ENCODE data around the gene CDKN1C. TPM values are rescaled to one million over a fixed set of nuclear protein-coding genes. Genes with fewer than 3 reads are reported as not detected.
"Not testable (repeated sequence)": the region's sequence is repeated elsewhere in the genome, so short reads cannot be mapped to it uniquely, and the experiment has no call there.

The CDKN1C gene
- total and polyA plus RNA-seq, 9 donors, result 170 to 290 (median 198) TPM

- no peak overlapping the region for H3K27ac ChIP-seq (ENCODE audit: low read length)
- H3K4me1 ChIP-seq (ENCODE audit: control insufficient read depth, insufficient read depth, low read length), result peaks cover 17% of the 10 kb centered on the region
- 77% methylated on average over 16 of the region's 18 CpGs for WGBS (ENCODE audit: insufficient coverage)
- peaks cover 35% of the 10 kb centered on the region for H3K27me3 ChIP-seq (ENCODE audit: control insufficient read depth, insufficient read depth, low read length)
- H3K9me3 ChIP-seq (replicated peaks; ENCODE audit: control insufficient read depth, low read depth, low read length), result peaks cover 2% of the 10 kb centered on the region
- no peaks in the 10 kb centered on the region for H3K36me3 ChIP-seq (ENCODE audit: control insufficient read depth, insufficient read depth, low read length)
- no peak for DNase-seq
- H3K4me3 ChIP-seq (ENCODE audit: low read length), result no peak overlapping the region
Measured at GRCh38 chr11:2911088-2911784, 25.7 kb upstream of the CDKN1C start.

DNA sequence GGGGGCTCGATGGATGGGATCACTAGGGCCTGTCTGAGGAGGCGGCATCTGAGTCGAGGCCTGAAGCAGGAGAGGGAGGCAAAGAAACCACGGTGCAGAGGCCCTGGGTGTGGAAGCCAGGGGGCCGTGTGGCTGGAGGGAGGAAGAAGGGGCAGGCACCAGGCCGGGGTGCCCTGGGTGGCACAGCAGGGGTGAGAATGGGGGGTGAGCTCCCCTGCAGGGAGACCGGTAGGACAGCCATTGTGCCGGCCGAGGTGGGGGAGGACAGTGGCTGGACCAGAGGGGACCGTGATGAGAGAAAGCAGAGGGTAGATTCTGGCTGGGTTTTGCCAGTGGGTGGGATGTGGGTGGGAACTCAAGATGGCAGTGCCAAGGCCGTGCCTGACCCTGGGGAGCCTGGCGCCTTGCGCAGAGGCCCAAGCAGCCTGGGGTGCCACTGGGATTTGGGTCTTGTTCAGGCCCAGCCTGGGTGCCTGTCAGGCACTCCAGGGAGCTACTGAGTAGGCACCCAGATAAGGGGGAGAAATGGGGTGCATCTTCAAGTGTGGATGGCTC, 24.9 kb upstream of the CDKN1C start:
- Histone ChIP-seq H3K27me3 (ENCODE audit: control insufficient read depth, insufficient read depth, low read length) (peaks cover 37% of the 10 kb centered on the region), H3K4me3 (ENCODE audit: low read length) (no peak overlapping the region), H3K9me3 (replicated peaks; ENCODE audit: control insufficient read depth, low read depth, low read length) (peaks cover 2% of the 10 kb centered on the region), H3K36me3 (ENCODE audit: control insufficient read depth, insufficient read depth, low read length) (no peaks in the 10 kb centered on the region), H3K4me1 (ENCODE audit: control insufficient read depth, insufficient read depth, low read length) (peaks cover 17% of the 10 kb centered on the region), H3K27ac (ENCODE audit: low read length) (no peak overlapping the region)
- no peak for DNase-seq
- 84% methylated on average over 10 of the region's 13 CpGs for WGBS (ENCODE audit: insufficient coverage)

DNA sequence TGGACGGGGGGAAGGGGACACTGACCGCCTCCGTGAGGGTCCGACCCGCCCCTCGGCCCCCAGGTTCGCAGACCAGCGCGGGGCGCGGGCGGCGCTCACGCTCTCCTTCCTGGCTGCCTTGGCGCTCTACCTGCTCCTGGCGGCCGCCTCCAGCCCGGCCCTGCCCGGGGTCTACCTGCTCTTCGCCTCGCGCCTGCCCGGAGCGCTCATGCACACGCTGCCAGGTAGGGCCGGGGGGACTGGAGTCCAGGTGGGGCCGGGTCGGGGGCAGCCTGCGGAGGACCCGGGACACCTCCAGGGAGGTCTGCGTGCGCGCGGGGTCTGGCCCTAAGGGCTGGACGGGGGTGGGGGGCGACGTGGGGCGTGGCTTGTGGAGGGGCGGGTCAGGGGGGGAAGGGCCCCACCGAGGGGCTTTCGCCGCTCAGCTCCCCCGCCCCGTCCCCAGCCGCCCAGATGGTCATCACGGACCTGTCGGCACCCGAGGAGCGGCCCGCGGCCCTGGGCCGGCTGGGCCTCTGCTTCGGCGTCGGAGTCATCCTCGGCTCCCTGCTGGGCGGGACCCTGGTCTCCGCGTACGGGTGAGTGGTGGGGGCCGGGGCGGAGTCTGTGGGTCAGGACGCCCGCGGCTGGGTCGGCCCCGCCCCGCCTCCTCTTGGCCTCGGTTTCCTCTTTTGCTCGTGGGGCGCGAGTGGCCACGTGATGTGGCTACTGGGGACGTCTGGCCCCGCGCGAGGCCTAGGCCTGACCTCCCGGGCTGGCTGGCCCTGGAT, 23.7 kb upstream of the CDKN1C start:
- 8% methylated on average over 68 of the region's 78 CpGs for WGBS (ENCODE audit: insufficient coverage)
- DNase-seq, result no peak
- Histone ChIP-seq H3K27ac (ENCODE audit: low read length) (no peak overlapping the region), H3K27me3 (ENCODE audit: control insufficient read depth, insufficient read depth, low read length) (peaks cover 44% of the 10 kb centered on the region), H3K4me3 (ENCODE audit: low read length) (no peak overlapping the region), H3K36me3 (ENCODE audit: control insufficient read depth, insufficient read depth, low read length) (no peaks in the 10 kb centered on the region), H3K9me3 (replicated peaks; ENCODE audit: control insufficient read depth, low read depth, low read length) (peaks cover 2% of the 10 kb centered on the region), H3K4me1 (ENCODE audit: control insufficient read depth, insufficient read depth, low read length) (peaks cover 10% of the 10 kb centered on the region)

GRCh38 chr11:2908130-2908529, 22.6 kb upstream of the CDKN1C start:
- no peak for DNase-seq
- 82% methylated on average over 12 of the region's 14 CpGs for WGBS (ENCODE audit: insufficient coverage)

GRCh38 chr11:2905299-2905698, 19.7 kb upstream of the CDKN1C start:
- H3K4me3 ChIP-seq (ENCODE audit: low read length); H3K36me3 ChIP-seq (ENCODE audit: control insufficient read depth, insufficient read depth, low read length); DNase-seq; H3K27ac ChIP-seq (ENCODE audit: low read length); H3K9me3 ChIP-seq (replicated peaks; ENCODE audit: control insufficient read depth, low read depth, low read length): not testable (repeated sequence)
- 85% methylated on average over 5 of the region's 7 CpGs for WGBS (ENCODE audit: insufficient coverage)
- H3K27me3 ChIP-seq (ENCODE audit: control insufficient read depth, insufficient read depth, low read length), result peaks cover 69% of the 10 kb centered on the region
- H3K4me1 ChIP-seq (ENCODE audit: control insufficient read depth, insufficient read depth, low read length), result peaks cover 23% of the 10 kb centered on the region

More at GRCh38 chr11:2908130-2908529, 22.6 kb upstream of the CDKN1C start:
- Histone ChIP-seq H3K9me3 (replicated peaks; ENCODE audit: control insufficient read depth, low read depth, low read length) (peaks cover 2% of the 10 kb centered on the region), H3K27me3 (ENCODE audit: control insufficient read depth, insufficient read depth, low read length) (peaks cover 54% of the 10 kb centered on the region), H3K27ac (ENCODE audit: low read length) (no peak overlapping the region), H3K4me3 (ENCODE audit: low read length) (no peak overlapping the region), H3K4me1 (ENCODE audit: control insufficient read depth, insufficient read depth, low read length) (peaks cover 7% of the 10 kb centered on the region), H3K36me3 (ENCODE audit: control insufficient read depth, insufficient read depth, low read length) (no peaks in the 10 kb centered on the region)

DNA sequence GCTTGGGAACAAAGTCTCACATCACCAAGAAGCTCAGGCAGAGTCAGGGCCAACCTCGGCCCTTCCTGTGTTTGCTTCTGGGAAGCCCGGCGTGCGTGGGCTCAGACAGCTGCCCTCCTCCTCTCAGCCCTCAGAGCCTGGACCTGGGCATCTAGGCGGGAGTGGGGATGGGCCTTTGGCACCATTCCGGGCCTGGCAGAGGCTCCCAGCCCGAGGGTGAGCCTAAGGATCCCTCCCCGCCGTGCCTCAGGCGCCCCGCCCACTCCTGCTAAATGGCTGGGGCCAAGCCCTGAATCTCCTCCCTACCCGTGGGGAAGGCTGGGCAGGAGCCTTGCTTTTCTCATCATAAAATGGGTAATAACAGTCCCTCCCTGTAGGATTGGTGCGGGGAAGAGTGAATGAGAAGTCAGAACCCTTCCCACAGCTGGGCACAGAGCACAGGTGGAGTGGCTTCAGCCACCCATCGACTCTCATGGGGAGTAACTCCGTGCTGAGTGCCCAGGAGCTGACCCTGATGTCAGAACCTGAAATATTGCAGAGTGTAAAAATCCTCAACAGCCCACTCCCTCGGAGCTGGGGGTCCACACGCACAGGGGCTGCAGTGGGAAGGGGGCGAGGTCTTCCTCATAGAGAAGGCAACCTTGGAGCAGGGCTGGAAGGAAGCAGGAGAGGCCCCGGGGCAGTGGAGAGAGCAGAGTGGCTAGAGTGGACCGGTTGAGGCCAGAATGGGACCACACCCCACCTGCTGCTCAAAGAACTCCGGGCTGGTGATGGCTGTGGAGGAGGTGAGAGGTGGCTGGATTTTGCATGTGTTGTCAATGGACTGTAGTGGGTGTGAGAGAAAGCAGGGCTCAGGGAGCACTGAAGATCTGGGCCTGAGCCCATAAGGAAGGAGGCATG, 18.8 kb upstream of the CDKN1C start:
- 73% methylated on average over 10 of the region's 21 CpGs for WGBS (ENCODE audit: insufficient coverage)
- Histone ChIP-seq H3K4me3 (ENCODE audit: low read length) (no peak overlapping the region), H3K4me1 (ENCODE audit: control insufficient read depth, insufficient read depth, low read length) (peaks cover 27% of the 10 kb centered on the region), H3K27ac (ENCODE audit: low read length) (no peak overlapping the region), H3K9me3 (replicated peaks; ENCODE audit: control insufficient read depth, low read depth, low read length) (peaks cover 2% of the 10 kb centered on the region), H3K27me3 (ENCODE audit: control insufficient read depth, insufficient read depth, low read length) (peaks cover 67% of the 10 kb centered on the region), H3K36me3 (ENCODE audit: control insufficient read depth, insufficient read depth, low read length) (no peaks in the 10 kb centered on the region)
- DNase-seq, result no peak

DNA sequence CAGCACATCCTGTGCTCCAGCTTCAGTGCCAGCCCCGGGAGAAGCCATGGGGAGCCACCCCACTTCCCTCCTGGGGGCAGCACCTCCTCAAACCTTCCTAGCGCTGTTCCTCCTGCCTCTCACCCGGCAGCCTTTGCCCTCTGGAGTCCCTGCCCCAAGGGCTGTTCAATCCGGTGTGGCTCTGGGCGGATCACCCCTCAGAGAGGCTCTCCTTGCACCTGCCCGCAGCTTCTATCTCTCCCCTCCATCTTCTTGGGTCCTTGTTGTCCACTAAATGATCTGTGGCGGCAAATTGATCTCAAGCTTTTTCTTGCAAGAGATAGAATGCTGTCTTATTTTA, 18.1 kb upstream of the CDKN1C start:
- Histone ChIP-seq H3K4me1 (ENCODE audit: control insufficient read depth, insufficient read depth, low read length) (peaks cover 31% of the 10 kb centered on the region), H3K9me3 (replicated peaks; ENCODE audit: control insufficient read depth, low read depth, low read length) (peaks cover 2% of the 10 kb centered on the region), H3K27me3 (ENCODE audit: control insufficient read depth, insufficient read depth, low read length) (peaks cover 60% of the 10 kb centered on the region), H3K4me3 (ENCODE audit: low read length) (no peak overlapping the region), H3K27ac (ENCODE audit: low read length) (no peak overlapping the region), H3K36me3 (ENCODE audit: control insufficient read depth, insufficient read depth, low read length) (no peaks in the 10 kb centered on the region)
- WGBS (ENCODE audit: insufficient coverage), result 49% methylated on average over 5 of the region's 7 CpGs
- DNase-seq, result no peak

- no peak overlapping the region for H3K4me3 ChIP-seq (ENCODE audit: low read length)
- H3K4me1 ChIP-seq (ENCODE audit: control insufficient read depth, insufficient read depth, low read length), result peaks cover 36% of the 10 kb centered on the region
- no peak overlapping the region for H3K27ac ChIP-seq (ENCODE audit: low read length)
- peaks cover 54% of the 10 kb centered on the region for H3K27me3 ChIP-seq (ENCODE audit: control insufficient read depth, insufficient read depth, low read length)
- no peaks in the 10 kb centered on the region for H3K36me3 ChIP-seq (ENCODE audit: control insufficient read depth, insufficient read depth, low read length)
- no peak for DNase-seq
- peaks cover 2% of the 10 kb centered on the region for H3K9me3 ChIP-seq (replicated peaks; ENCODE audit: control insufficient read depth, low read depth, low read length)
- 69% methylated on average over 20 of the region's 23 CpGs for whole genome bisulfite sequencing (ENCODE audit: insufficient coverage)
Measured at GRCh38 chr11:2902784-2903671, 17.5 kb upstream of the CDKN1C start.
